GM21529 (cell line): ENCODE data around the gene RICTOR.

Experiments used
- ATAC-seq: cut with Tn5 transposase; IDR thresholded peaks from one replicate; pipeline ENCODE4 v1.9.1; 2021; ENCODE audit not compliant: unreplicated experiment

Gene RICTOR

GRCh38 chr5:39100301-39100850, 26.2 kb upstream of the RICTOR start:
- no peak for ATAC-seq

DNA sequence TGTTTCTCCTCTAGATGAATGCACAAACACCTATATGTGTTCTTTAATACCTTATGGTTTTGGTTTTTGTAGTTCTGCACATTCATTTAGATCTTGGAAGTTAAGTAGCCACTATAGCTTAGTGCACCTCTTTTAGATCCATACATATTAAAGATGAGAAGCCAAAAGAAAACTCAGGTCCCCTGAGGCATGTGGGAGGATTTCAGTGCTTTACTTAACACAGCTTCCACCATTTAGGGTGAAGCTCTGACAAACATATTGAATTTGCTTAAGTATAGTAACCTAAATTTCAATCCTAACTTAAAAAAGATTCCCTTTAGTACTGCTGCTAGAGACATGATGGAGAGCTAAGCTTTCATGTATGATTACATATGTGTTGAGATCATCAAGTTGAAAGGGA, 25.6 kb upstream of the RICTOR start:
- ATAC-seq = no peak

GRCh38 chr5:39093352-39093751, 19.2 kb upstream of the RICTOR start:
- no peak for ATAC-seq

DNA sequence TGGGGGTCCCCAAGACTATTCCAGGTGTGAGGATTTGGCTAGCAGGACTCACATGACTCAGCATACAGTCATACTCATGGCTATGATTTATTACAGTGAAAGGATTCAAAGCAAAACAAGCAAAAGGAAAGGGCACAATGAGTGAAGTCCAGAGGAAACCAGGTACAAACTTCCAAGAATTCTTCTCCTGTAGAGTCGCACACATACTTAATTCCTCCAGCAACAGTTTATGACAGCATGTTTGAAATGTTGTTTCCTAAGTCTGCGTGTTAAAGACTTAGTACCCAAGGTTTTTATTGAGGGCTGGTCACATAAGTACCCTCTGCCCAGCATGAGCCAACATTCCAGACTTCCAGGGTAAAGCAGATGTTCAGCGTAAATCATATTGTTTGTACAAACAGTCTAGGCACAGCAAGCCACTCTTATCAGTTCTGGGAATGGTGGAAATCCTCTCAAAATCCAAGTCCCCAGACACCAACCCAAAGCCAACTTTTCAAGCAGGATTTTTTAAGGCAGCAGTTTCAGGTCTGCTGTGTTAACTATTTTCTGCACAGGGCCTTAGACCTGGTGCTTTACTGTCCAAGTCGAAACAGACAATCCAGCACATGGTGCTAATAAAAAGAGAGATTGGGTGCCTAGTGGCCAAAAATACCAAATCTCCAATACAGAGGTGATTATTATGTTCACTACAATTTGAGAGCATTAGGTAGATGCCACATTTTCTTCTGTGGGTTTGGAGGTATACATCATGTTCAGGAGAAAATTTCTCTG, 18.6 kb upstream of the RICTOR start:
- no peak for ATAC-seq

- ATAC-seq = no peak
Measured at GRCh38 chr5:39091940-39092580, 17.9 kb upstream of the RICTOR start.

DNA sequence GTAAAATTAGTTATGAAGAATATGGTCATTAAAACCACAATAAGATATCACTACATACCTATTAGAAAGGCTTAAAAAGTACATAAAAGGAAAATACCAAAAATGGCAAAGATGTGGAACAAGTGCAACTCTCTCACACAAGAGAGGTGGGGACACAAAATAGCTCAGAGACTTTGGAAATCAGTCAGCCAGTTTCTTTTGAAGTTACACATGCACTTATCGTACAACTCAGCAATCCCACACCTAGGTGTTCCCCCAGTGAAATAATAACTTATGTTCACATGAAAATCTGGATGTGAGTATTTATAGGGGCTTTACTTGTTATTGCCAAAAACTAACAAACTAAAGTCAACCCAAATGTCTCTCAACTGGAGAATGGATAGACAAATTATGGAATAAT, 9.8 kb upstream of the RICTOR start:
- no peak for ATAC-seq

DNA sequence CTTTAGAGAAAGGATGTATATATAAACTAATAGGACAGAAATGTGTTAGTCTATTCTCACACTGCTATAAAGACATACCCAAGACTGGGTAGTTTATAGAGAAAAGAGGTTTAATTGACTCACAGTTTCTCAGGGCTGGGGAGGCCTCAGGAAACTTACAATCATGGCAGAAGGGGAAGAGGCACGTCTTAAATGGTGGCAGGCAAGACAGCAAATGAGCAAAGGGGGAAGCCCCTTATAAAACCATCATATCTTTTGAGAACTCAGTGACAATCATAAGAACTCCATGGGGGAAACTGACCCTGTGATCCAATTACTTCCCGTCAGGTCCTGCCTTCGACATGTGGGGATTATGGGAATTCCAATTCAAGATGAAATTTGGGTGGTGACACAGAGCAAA, 8.8 kb upstream of the RICTOR start:
- ATAC-seq = no peak

- peak; percentile 45 for ATAC-seq
Measured at GRCh38 chr5:39080597-39081204, 6.5 kb upstream of the RICTOR start.

DNA sequence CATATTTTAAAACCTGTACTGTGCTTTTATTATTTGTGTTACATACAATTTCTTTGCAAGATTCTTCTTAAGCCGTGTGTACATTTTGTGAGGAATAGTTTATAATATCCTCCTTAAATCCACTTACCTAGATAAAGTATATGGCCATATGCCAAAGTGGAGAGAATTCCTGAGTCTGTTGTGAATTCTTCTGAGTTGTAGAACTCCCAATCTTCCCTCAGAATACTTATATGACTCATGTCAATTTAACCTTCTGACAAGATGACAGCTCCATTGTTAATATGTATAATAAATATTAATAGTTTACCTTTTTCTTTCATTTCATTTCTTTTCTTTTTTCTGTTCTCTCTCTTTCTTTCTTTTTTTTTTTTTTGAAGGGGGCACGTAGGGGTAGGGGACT, 6.0 kb upstream of the RICTOR start:
- ATAC-seq = no peak

DNA sequence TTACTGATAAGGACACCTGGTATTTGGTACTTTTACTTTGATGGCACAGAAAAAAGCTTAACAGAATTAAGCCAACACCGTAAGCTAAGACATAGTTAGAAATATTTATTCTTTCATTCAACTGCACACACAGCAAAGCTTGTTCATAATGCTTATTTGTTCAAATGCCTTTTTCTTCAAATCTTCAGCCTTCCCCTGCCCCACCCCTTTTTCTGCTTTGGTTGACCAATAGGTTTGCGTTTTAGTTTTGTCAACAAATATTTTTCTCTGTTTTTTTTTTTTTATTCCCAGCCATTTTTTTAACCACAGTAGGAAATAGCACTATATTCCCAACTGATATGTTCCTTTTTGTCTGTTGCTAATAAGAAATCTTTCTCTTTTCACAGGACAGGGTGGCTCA, 4.9 kb upstream of the RICTOR start:
- no peak for ATAC-seq

GRCh38 chr5:39076757-39077728, 2.8 kb upstream of the RICTOR start:
- ATAC-seq = peak; percentile 12

DNA sequence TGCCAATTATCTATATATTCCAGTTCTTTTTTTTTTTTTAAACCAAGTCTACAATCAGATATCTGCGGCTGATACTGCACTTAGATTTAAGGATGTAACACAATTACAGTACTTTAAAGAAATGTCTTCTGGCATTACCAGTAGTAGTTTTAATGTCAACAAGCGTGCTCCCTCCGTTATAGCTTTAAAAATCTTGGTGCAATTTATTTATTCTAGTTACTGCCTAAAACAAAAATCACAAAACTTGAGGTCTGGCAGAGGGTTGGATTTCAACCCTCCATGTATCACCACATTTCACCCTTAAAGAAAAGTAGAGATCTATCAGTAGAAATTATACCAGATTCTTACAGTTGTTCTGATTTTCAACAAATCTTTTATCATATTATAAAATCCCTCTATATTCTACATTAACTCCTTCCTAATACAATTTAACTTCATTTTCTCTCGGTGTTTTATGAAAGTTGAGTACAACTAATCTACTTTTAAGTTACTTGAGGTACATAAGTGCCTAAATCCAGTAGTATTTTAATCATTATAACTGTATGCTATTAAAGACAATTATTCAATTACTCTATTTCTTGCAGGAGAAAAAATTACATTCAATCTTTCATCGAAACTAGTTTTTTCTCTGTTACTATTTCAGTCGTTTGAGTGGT, 2.0 kb upstream of the RICTOR start:
- ATAC-seq = no peak

DNA sequence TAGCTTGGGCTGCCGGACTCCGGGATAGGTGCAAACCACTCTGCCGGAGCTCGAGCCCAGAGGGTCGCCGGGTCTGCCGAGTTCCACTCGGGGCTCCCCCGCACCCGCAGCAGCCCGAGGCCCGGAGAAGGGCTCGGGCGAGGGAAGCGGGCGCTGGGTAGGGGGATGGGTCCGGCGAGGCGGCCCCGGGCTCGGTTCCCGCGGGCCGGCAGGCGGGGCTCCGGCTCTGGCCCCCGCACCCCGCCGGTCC, 507 bp downstream of the RICTOR start:
- peak; percentile 28 for ATAC-seq

- ATAC-seq = peak; percentile 36
Measured at GRCh38 chr5:39072925-39073766, 1.1 kb downstream of the RICTOR start.

DNA sequence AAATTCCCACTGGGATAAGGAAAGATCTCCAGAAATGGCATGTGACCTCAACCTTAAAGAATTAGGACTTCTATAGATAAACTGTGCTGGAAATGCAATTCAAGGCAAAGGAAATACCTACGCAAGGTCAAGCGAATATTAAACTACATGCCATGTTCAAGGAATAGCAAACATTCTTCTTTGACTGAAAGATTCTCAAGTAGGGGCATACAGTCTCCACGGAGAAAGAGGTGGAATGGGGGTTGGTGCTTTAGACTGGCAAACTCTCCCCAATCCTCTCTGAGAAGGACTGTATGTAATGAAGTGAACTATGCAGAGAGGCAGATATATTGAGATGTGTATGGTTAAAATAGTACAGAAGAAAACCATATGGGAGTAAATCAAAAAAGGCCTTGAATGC, 6.1 kb downstream of the RICTOR start:
- ATAC-seq = no peak

DNA sequence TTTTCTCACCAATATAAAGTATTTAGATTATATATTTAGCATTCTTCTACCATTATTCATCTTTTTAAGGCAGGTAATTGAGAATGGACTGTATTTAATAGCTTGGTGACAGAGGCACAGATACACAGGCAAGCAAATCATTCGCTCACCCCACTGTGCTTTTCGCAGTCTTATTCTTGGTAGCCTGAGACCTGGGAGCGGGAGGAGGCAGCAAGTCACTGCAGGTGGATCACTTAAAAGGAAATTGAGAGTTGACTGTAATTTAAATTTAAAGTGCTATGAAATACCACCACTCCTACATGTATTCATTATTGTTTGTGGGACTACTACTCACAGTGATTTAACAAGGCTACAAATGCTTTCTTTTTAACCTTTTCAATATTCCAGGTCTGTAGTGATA, 9.7 kb downstream of the RICTOR start:
- ATAC-seq = no peak

GRCh38 chr5:39063037-39063436, 11.2 kb downstream of the RICTOR start:
- ATAC-seq = no peak

DNA sequence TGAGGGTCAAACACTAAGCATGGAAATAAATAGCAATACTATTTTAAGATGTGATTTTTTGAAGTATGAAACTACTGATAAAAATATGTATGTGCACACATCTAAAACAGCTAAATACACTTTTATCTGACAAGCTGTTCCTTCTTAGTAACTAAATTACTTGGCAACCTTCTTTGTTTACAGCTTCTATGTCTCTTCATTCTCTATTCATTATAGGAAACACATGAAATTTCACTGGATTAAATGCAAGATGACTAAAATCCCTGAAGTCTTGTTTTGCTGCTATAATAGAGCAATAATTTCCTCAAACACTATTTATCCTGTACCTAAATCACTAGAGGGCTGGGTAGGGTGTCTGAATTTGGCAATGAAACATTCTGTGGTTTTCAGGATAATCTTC, 11.7 kb downstream of the RICTOR start:
- no peak for ATAC-seq

DNA sequence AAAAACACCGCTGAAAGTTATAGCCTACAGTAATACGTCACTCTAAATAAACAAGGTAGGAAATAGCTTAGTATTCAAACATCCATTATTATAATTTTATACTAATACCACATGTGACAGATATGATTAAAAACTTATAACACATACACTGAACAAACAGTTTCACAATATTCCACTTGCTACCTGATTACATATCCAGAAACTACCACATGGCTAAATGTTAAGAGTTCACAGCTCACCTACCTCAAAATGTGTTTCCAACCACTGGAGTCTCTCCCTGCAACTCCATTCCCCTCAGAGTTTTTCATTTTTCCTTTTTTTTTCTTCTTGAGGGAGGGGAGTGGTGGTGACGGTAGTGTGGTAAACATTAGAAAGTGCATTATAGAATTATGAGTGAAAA, 12.1 kb downstream of the RICTOR start:
- ATAC-seq = no peak

- no peak for ATAC-seq
Measured at GRCh38 chr5:39059064-39059463, 15.1 kb downstream of the RICTOR start.
